ENCODE data around the gene PRC1. TPM values are rescaled to one million over a fixed set of nuclear protein-coding genes. Genes with fewer than 3 reads are reported as not detected.

Gene PRC1
- total and polyA plus RNA-seq, 5 donors: 5.1 to 8.7 (median 5.7) TPM

DNA sequence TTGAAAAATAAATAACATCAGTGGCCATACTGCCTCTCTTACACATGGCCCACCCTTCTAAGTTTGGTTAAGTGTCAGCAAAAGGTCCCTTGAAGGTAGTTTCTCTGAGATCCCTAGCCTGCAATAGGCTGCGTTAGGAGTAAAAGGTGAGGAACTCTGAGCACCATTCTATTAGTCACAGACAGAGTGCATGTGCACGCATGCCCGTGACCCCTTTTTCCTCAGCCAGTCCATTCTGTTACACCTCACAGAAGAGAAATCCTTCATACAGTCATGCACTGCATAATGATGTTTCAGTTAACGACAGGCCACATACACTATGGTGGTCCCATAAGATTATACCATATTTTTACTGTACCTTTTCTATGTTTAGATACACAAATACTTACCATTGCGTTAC, 27.1 kb downstream of the PRC1 start:
- WGBS: 86% methylated on average over 5 of the region's 5 CpGs
- no peak overlapping the region for H3K4me3 ChIP-seq (ENCODE audit: low read length)
- DNase-seq (no peak), ATAC-seq (no peak)
- H3K9me3 ChIP-seq (ENCODE audit: control insufficient read depth, low read length): no peaks in the 10 kb centered on the region
- intact Hi-C loops (cut with DNase I): loop anchor here in 1 of 4 donors (10.0 kb wide), 1 partner anchor 298 kb away; no protein-coding TSS in a partner anchor
- H3K4me1 ChIP-seq (ENCODE audit: control insufficient read depth, insufficient read depth, low read length): no peaks in the 10 kb centered on the region
- no peaks in the 10 kb centered on the region for H3K27me3 ChIP-seq (ENCODE audit: control insufficient read depth, insufficient read depth)
- no peak overlapping the region for H3K27ac ChIP-seq (ENCODE audit: low read length)

DNA sequence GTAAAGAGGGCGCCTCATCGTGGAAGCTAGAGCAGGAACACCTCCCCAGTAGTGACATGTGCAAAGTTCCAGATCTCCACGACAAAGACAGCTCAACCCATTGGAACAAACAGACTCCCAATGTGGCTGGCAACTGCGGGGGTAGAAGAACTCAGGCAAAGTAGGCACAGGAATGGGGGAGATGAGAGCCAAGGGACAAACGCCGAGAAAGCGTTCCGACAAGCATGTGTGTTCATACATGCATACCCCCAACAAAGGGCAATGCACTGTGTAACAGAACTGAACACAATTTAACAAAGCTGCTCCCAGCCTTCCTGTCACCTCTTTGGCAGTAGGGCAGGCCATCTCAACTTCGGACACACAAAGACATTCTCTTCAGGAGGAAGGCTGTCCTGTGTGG, 28.1 kb downstream of the PRC1 start:
- Histone ChIP-seq H3K27ac (ENCODE audit: low read length) (no peak overlapping the region), H3K4me1 (ENCODE audit: control insufficient read depth, insufficient read depth, low read length) (no peaks in the 10 kb centered on the region), H3K9me3 (ENCODE audit: control insufficient read depth, low read length) (no peaks in the 10 kb centered on the region), H3K4me3 (ENCODE audit: low read length) (no peak overlapping the region), H3K27me3 (ENCODE audit: control insufficient read depth, insufficient read depth) (no peaks in the 10 kb centered on the region)
- 87% methylated on average over 9 of the region's 9 CpGs for WGBS
- intact Hi-C loops (cut with DNase I): loop anchor here in 1 of 4 donors (10.0 kb wide), 1 partner anchor 299 kb away; no protein-coding TSS in a partner anchor
- ATAC-seq: no peak
- no peak for DNase-seq

DNA sequence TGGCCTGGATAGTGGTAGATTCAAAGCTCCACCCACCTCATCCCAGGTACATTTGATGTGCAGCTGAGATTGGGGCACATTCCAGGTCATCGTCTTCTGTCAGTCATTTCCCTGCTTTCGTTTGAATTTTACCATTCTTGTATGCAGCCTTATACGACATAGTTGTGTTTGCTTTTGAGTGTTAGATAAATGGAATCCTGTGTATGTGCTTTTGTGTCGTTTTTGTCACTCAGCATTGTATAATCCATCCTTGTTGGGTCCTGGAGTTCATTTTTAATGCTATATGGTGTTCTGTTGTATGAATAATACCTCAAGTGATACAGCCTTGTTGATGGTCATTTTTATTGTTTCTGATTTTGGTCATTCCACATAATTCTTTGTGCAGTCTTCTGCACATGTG, 32.3 kb downstream of the PRC1 start:
- H3K4me1 ChIP-seq (ENCODE audit: control insufficient read depth, insufficient read depth, low read length): no peaks in the 10 kb centered on the region
- H3K27me3 ChIP-seq (ENCODE audit: control insufficient read depth, insufficient read depth): no peaks in the 10 kb centered on the region
- ATAC-seq: no peak
- intact Hi-C loops (cut with DNase I): loop anchor here in 1 of 4 donors (10.0 kb wide), 1 partner anchor 303 kb away; no protein-coding TSS in a partner anchor
- H3K4me3 ChIP-seq (ENCODE audit: low read length): no peak overlapping the region
- no peak for DNase-seq
- no peaks in the 10 kb centered on the region for H3K9me3 ChIP-seq (ENCODE audit: control insufficient read depth, low read length)
- 88% methylated on average over 4 of the region's 4 CpGs for WGBS
- H3K27ac ChIP-seq (ENCODE audit: low read length): no peak overlapping the region

DNA sequence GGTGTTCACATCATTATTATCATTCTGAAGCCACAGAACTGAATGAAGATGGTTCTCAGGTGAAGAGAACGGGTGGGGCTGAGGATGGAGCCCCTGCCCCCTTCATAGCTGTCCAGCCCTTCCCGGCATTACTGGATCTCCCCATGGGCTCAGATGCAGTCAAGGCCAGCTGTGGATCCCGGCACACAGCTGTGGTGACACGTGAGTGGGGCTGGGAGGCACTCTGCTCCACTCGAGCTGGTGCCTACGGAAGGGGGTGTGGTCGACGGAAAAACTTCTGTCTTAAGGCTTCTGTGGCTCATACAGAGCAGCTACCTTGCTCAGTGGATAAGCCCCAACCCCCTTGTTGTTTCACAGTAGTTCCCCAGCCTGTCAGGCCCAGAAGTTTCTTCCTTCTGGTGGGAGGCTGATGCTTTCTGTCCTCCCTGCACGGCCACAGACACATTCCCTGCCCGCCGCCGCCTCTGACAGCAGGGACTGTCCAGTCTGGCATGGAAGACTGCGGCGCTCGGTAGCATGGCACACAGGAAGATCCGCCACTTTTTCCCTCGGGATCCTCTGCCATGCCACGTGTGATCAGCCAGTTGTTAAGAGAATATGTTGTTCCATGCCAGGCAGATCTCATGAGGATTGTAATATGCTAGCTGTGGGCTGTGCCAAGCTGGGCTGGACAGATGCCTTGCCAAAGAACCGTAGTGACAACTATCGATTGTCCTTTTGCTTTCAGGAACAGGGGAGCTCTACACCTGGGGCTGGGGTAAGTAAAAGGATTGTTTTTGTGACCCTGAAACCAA, 33.8 kb downstream of the PRC1 start:
- no peaks in the 10 kb centered on the region for H3K27me3 ChIP-seq (ENCODE audit: control insufficient read depth, insufficient read depth)
- peak overlapping the region; percentile 43 for H3K27ac ChIP-seq (ENCODE audit: low read length)
- WGBS: 71% methylated on average over 20 of the region's 20 CpGs
- intact Hi-C loops (cut with DNase I): loop anchor here in 1 of 4 donors (10.0 kb wide), 1 partner anchor 304 kb away; no protein-coding TSS in a partner anchor
- H3K4me1 ChIP-seq (ENCODE audit: control insufficient read depth, insufficient read depth, low read length): no peaks in the 10 kb centered on the region
- DNase-seq (peak in 1 of 3 donors; percentile 52), ATAC-seq (no peak)
- no peaks in the 10 kb centered on the region for H3K9me3 ChIP-seq (ENCODE audit: control insufficient read depth, low read length)
- no peak overlapping the region for H3K4me3 ChIP-seq (ENCODE audit: low read length)

DNA sequence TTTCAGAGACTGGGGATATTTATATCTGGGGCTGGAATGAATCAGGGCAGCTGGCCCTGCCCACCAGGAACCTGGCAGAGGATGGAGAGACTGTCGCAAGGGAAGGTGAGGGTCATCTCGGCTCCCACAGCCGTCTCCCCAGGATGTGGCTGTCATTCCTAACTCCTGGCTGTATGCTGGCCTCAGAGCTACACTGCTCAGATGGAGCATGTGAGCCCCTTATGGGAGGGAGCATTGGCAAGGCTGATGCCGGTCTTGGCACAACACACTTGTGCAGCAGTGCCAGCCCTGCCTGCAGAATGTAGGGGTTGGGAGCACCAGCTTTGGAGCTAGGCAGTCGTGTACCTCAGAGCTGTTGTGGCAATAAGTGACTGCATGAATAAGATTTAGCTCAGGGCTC, 34.4 kb downstream of the PRC1 start:
- no peak overlapping the region for H3K4me3 ChIP-seq (ENCODE audit: low read length)
- DNase-seq (peak; percentile 72 to 88 (median 81)), ATAC-seq (peak; percentile 46 to 75)
- no peaks in the 10 kb centered on the region for H3K27me3 ChIP-seq (ENCODE audit: control insufficient read depth, insufficient read depth)
- no peaks in the 10 kb centered on the region for H3K4me1 ChIP-seq (ENCODE audit: control insufficient read depth, insufficient read depth, low read length)
- peak overlapping the region; percentile 43 for H3K27ac ChIP-seq (ENCODE audit: low read length)
- intact Hi-C loops (cut with DNase I): loop anchor here (5.0 to 10.0 kb wide), 4 partner anchors 87 to 312 kb away; no protein-coding TSS in a partner anchor
- WGBS: 55% methylated on average over 5 of the region's 5 CpGs
- H3K9me3 ChIP-seq (ENCODE audit: control insufficient read depth, low read length): no peaks in the 10 kb centered on the region

DNA sequence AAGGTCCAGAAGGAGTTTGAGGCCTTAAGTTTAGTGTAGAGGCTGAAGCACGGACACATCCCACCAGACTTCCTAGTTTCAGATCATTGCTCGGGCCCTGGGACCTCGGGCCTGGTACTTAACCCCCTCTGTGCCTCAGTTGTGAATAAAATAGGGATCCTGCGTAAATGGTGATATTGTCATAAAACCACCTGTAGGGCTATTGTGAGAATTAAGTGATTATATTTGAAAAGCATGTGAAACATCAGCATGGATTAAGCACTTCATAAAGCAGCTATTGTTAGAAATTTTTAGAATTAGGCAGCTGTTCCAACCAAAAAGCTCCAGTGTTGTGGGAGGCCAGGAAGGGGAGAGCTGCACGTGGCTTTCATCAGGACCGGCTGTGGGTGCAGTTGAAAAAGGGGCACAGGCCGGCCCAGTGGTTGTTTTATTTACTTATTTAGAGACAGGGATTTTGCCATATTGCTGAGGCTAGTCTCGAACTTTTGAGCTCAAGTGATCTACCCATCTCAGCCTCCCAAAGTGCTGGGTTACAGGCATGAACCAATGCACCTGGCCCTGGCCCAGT, 35.2 kb downstream of the PRC1 start:
- Histone ChIP-seq H3K4me3 (ENCODE audit: low read length) (no peak overlapping the region), H3K27ac (ENCODE audit: low read length) (peak overlapping the region; percentile 33), H3K9me3 (ENCODE audit: control insufficient read depth, low read length) (no peaks in the 10 kb centered on the region), H3K4me1 (ENCODE audit: control insufficient read depth, insufficient read depth, low read length) (no peaks in the 10 kb centered on the region), H3K27me3 (ENCODE audit: control insufficient read depth, insufficient read depth) (no peaks in the 10 kb centered on the region)
- intact Hi-C loops (cut with DNase I): loop anchor here in 3 of 4 donors (5.0 to 10.0 kb wide), 4 partner anchors 88 to 313 kb away; no protein-coding TSS in a partner anchor
- DNase-seq (no peak), ATAC-seq (no peak)
- WGBS: 75% methylated on average over 8 of the region's 8 CpGs

DNA sequence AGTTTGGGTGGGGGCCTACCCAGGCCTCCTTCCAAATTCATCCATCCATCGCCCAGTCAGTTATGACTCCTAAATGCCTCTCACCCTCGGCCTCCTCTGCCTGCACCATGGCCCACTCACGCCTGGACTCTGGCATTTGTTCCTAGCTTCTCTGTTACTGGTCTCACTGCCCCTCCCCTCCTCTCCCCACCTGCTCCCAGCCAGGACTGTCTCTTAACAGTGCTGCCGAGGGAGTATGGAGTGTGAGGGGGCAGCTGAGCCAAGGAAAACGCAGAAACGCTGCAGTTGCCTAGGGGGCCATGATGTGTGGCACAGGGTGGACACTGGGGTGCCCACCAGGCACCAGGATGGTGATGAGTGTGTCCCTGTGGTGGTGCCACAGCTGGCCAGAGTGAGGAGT, 36.5 kb downstream of the PRC1 start:
- intact Hi-C loops (cut with DNase I): loop anchor here in 3 of 4 donors (5.0 to 10.0 kb wide), 4 partner anchors 90 to 315 kb away; no protein-coding TSS in a partner anchor
- no peaks in the 10 kb centered on the region for H3K4me1 ChIP-seq (ENCODE audit: control insufficient read depth, insufficient read depth, low read length)
- H3K27me3 ChIP-seq (ENCODE audit: control insufficient read depth, insufficient read depth): no peaks in the 10 kb centered on the region
- no peak overlapping the region for H3K4me3 ChIP-seq (ENCODE audit: low read length)
- H3K9me3 ChIP-seq (ENCODE audit: control insufficient read depth, low read length): no peaks in the 10 kb centered on the region
- ATAC-seq (no peak), DNase-seq (no peak)
- 73% methylated on average over 6 of the region's 6 CpGs for WGBS
- no peak overlapping the region for H3K27ac ChIP-seq (ENCODE audit: low read length)

DNA sequence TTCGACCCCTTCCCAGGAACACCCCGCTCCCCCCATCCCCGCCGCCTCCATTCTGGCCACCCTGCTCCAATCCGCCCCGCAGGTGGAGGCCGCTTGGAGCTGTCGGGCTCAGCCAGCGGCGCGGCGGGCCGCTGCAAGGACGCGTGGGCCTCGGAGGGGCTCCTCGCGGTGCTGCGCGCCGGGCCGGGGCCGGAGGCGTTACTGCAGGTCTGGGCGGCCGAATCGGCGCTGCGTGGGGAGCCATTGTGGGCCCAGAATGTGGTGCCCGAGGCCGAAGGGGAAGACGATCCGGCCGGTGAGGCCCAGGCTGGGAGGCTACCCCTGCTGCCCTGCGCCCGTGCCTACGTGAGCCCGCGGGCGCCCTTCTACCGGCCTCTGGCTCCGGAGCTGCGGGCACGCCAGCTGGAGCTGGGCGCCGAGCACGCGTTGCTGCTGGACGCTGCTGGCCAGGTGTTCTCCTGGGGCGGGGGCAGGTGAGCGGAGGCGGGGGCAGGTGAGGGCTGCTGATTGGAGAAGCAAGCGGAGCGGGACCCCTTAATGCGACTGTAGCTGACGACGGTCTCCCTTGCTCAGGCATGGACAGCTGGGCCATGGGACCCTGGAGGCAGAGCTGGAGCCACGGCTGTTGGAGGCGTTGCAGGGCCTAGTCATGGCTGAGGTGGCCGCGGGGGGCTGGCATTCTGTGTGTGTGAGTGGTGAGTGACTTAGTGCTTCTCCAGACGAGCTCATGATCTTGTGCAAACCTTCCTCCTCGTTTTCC, 37.1 kb downstream of the PRC1 start:
- H3K27me3 ChIP-seq (ENCODE audit: control insufficient read depth, insufficient read depth): no peaks in the 10 kb centered on the region
- 20% methylated on average over 63 of the region's 63 CpGs for WGBS
- no peaks in the 10 kb centered on the region for H3K4me1 ChIP-seq (ENCODE audit: control insufficient read depth, insufficient read depth, low read length)
- intact Hi-C loops (cut with DNase I): loop anchor here in 3 of 4 donors (5.0 to 10.0 kb wide), 4 partner anchors 90 to 315 kb away; no protein-coding TSS in a partner anchor
- peak overlapping the region; percentile 45 for H3K4me3 ChIP-seq (ENCODE audit: low read length)
- DNase-seq: peak in 2 of 3 donors; percentile 65 to 71
- peak; percentile 2 to 17 for ATAC-seq
- no peaks in the 10 kb centered on the region for H3K9me3 ChIP-seq (ENCODE audit: control insufficient read depth, low read length)
- no peak overlapping the region for H3K27ac ChIP-seq (ENCODE audit: low read length)

DNA sequence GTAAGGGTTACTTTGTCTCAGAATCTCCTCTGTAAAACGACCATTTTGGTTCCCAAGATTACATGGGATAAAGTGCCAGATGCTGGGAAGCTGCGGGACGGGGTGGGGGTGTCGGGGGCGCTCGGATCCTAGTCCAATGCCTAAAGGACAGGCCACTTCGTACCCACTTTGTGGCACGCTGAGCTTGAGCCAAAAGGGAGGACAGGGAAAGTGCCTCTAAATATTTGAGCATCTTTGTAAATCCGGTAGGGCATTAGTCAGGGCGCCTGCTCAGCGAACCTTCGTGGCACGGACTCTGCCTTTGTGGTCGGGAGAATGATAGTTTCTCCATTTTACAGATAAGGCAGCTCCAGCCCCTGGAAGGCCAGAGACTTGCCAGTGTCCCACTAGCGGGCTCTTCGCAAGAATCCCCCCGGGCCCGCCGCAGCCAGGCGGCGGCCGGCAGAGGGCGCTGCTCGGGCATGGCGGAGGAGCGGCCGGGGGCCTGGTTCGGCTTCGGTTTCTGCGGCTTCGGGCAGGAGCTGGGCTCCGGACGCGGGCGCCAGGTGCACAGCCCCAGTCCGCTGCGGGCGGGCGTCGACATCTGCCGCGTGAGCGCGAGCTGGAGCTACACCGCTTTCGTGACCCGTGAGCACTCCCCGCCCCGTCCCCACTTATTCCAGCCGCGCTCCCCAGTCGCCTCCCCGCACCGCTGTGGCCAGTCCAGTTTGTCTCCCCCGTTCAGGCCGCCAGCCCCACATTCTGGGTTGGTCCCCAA, 37.9 kb downstream of the PRC1 start:
- intact Hi-C loops (cut with DNase I): loop anchor here in 3 of 4 donors (5.0 to 10.0 kb wide), 4 partner anchors 91 to 316 kb away; no protein-coding TSS in a partner anchor
- Histone ChIP-seq H3K4me1 (ENCODE audit: control insufficient read depth, insufficient read depth, low read length) (no peaks in the 10 kb centered on the region), H3K27me3 (ENCODE audit: control insufficient read depth, insufficient read depth) (no peaks in the 10 kb centered on the region), H3K27ac (ENCODE audit: low read length) (no peak overlapping the region), H3K4me3 (ENCODE audit: low read length) (peak overlapping the region; percentile 45), H3K9me3 (ENCODE audit: control insufficient read depth, low read length) (no peaks in the 10 kb centered on the region)
- DNase-seq: peak; percentile 78 to 94 (median 93)
- WGBS: 9% methylated on average over 56 of the region's 56 CpGs
- ATAC-seq: peak; percentile 43 to 48

DNA sequence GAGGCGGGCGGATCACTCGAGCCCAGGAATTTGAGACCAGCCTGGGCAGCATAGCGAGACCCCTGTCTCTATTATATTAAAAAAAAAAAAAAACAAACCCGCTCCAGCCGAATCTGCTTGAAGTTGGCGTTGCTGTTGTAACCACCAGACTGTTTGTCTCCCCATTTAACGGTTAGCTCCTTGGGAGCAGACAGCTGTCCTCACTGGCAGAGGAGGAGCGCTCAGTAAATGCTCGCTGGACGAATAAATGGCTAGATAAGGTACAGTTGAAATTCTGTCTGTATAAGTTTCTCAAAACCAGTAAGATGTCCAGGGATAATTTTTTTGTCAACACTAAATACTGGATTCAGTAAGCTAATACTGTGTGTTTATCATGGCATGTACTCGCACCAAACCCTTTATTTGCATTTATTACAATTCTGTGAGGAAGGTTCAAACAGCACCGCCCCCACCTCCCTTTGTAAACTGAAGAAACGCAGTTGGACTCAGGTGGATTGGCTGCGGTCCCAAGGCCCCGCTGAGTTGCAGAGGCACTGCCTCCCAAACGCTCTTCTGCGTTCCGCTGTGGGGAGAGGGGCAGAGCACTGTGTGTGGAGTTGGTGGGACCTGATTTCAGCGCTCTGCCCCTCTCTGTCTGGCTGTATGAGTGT, 38.6 kb downstream of the PRC1 start:
- no peak overlapping the region for H3K4me3 ChIP-seq (ENCODE audit: low read length)
- H3K4me1 ChIP-seq (ENCODE audit: control insufficient read depth, insufficient read depth, low read length): no peaks in the 10 kb centered on the region
- no peaks in the 10 kb centered on the region for H3K27me3 ChIP-seq (ENCODE audit: control insufficient read depth, insufficient read depth)
- 73% methylated on average over 20 of the region's 20 CpGs for whole genome bisulfite sequencing
- no peaks in the 10 kb centered on the region for H3K9me3 ChIP-seq (ENCODE audit: control insufficient read depth, low read length)
- ATAC-seq: no peak
- intact Hi-C loops (cut with DNase I): loop anchor here in 3 of 4 donors (5.0 to 10.0 kb wide), 4 partner anchors 92 to 317 kb away; no protein-coding TSS in a partner anchor
- no peak for DNase-seq
- no peak overlapping the region for H3K27ac ChIP-seq (ENCODE audit: low read length)
